ENCODE results near the gene ZGRF1.

DNA sequence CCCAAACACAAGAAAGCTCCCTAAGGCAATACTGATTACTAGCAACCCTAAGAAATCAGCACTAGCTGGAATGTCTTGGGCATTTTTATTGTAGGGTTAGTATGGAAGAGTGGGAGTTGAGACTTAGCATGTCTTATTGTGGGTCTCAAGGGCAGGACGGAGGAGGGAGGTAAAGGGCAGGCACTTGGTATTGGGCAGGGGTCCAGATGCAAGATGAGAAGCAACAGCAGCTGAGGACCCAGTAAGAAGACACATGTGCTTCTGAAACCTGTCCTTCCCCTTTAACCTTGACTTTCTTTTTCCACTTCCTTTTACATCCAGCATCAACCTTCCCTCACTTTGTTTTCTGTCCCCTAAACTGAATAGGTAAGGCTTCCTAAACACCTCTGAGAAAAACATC is 37.7 kb upstream of the ZGRF1 start:
- TF ChIP-seq, protein P1, sequence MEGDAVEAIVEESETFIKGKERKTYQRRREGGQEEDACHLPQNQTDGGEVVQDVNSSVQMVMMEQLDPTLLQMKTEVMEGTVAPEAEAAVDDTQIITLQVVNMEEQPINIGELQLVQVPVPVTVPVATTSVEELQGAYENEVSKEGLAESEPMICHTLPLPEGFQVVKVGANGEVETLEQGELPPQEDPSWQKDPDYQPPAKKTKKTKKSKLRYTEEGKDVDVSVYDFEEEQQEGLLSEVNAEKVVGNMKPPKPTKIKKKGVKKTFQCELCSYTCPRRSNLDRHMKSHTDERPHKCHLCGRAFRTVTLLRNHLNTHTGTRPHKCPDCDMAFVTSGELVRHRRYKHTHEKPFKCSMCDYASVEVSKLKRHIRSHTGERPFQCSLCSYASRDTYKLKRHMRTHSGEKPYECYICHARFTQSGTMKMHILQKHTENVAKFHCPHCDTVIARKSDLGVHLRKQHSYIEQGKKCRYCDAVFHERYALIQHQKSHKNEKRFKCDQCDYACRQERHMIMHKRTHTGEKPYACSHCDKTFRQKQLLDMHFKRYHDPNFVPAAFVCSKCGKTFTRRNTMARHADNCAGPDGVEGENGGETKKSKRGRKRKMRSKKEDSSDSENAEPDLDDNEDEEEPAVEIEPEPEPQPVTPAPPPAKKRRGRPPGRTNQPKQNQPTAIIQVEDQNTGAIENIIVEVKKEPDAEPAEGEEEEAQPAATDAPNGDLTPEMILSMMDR (IDR thresholded peaks at IDR 0.05), result no peak
- TF ChIP-seq EZH2 (IDR thresholded peaks at IDR 0.05; ENCODE audit: borderline replicate concordance, insufficient read depth, low read depth, low read length, poor library complexity, severe bottlenecking), result no peak

Measured in B cell (primary cell).